NCI-H1694 treated with DMSO at 0.1 percent for 48 hours (cell line): ENCODE measurements around the gene KCNA4.
"Not testable (repeated sequence)": the region's sequence is repeated elsewhere in the genome, so short reads cannot be mapped to it uniquely, and the experiment has no call there.

Source experiments
- DNase-seq: peaks from one replicate; lab custom pipeline; 2025; lab: John Stamatoyannopoulos, UW

Gene KCNA4

GRCh38 chr11:29996016-29996415 is 20.8 kb downstream of the KCNA4 start:
- DNase-seq: no peak

GRCh38 chr11:29989174-29989970 is 27.5 kb downstream of the KCNA4 start:
- DNase-seq: no peak

GRCh38 chr11:29985248-29985647 is 31.6 kb downstream of the KCNA4 start:
- DNase-seq: no peak

GRCh38 chr11:29984544-29984943 is 32.3 kb downstream of the KCNA4 start:
- DNase-seq: no peak

- no peak for DNase-seq
Observed at GRCh38 chr11:29978549-29978948, 38.3 kb downstream of the KCNA4 start.

- DNase-seq: not testable (repeated sequence)
Observed at GRCh38 chr11:29975580-29975979, 41.2 kb downstream of the KCNA4 start.

- DNase-seq: no peak
Observed at GRCh38 chr11:29963796-29964195, 53.0 kb downstream of the KCNA4 start.

GRCh38 chr11:29963036-29963435 is 53.8 kb downstream of the KCNA4 start:
- DNase-seq: no peak

- no peak for DNase-seq
Observed at GRCh38 chr11:29962243-29962642, 54.6 kb downstream of the KCNA4 start.
